Endothelial cell of umbilical vein (primary cell): ENCODE measurements around the gene ARID1B. TPM values are rescaled to one million over a fixed set of nuclear protein-coding genes. Genes with fewer than 3 reads are reported as not detected.
A peak's percentile ranks its signal among the peaks of the same experiment; 100 is the strongest.

Experiments used
- BruUV-seq: library from RNA; stranded (reverse); fragments of 400-500 nt; replicated peaks from 2 replicates; lab custom pipeline; 2021; lab: Mats Ljungman, UMichigan
- CTCF ChIA-PET: fragments of 300-600, 350-600 bp; sonication (Branson Sonifier 250); formaldehyde crosslinking; loops from one replicate; lab custom pipeline; 2021; ENCODE audit warnings: antibody characterized with exemption, inconsistent platforms; lab: Charles Lee
- POLR2A ChIA-PET: fragments of 300-600, 350-600 bp; sonication (Branson Sonifier 250); formaldehyde crosslinking; loops from one replicate; lab custom pipeline; 2021; ENCODE audit warnings: antibody characterized with exemption, inconsistent platforms; lab: Charles Lee
- DNase-seq: peaks from one replicate; pipeline ENCODE4 v3.0.0-alpha.2; 2011; ENCODE audit warnings: low read depth, low spot score
- FAIRE-seq: peaks from 2 replicates; lab custom pipeline; 2011; peaks lifted over from hg19 to GRCh38; lab: Jason Lieb, UNC
- H2AFZ ChIP-seq: 2 replicates; pipeline ENCODE4 v1.6.0; 2012; ENCODE audit warnings: low read depth, low read length, control low read depth, inconsistent platforms
- H3K27ac ChIP-seq: 2 replicates; pipeline ENCODE4 v1.5.1; 2011; ENCODE audit warnings: low read depth, mild to moderate bottlenecking, control low read depth, low read length, moderate library complexity; ENCODE audit not compliant: insufficient read depth
- H3K27me3 ChIP-seq, 2 experiments: 2 replicates each; pipeline versions ENCODE4 v1.6.0 to v1.6.1; 2011; ENCODE audit warnings: low read length in 2 of 2, mixed read lengths in 1 of 2; ENCODE audit not compliant: control insufficient read depth in 2 of 2, insufficient read depth in 2 of 2
- H3K36me3 ChIP-seq, 2 experiments: 2 replicates in 1 of 2; 3 replicates in 1 of 2; pipeline ENCODE4 v1.5.1; 2011; ENCODE audit warnings: low read length in 2 of 2, mild to moderate bottlenecking in 1 of 2, moderate library complexity in 1 of 2; ENCODE audit not compliant: control insufficient read depth in 2 of 2, insufficient read depth in 2 of 2; ENCODE audit errors: extremely low read depth in 1 of 2
- H3K4me1 ChIP-seq: 3 replicates; pipeline ENCODE4 v1.5.1; 2011; ENCODE audit warnings: mild to moderate bottlenecking, low read length; ENCODE audit not compliant: control insufficient read depth, insufficient read depth; ENCODE audit errors: extremely low read depth
- H3K4me2 ChIP-seq: 2 replicates; pipeline ENCODE4 v1.6.1; 2011; ENCODE audit warnings: low read length, control low read depth, mixed read lengths; ENCODE audit not compliant: insufficient read depth
- H3K4me3 ChIP-seq, 3 experiments: fragments of 200-600 bp in 1 of 3; sonication (generic), shearing (Covaris generic) in 1 of 3; replicated peaks in 1 of 3; 2 replicates each; pipeline ENCODE4 v1.5.1; 2011 to 2016; ENCODE audit warnings: control low read depth in 3 of 3, low read length in 3 of 3, mild to moderate bottlenecking in 2 of 3, inconsistent platforms in 1 of 3, low read depth in 1 of 3, moderate library complexity in 1 of 3; ENCODE audit not compliant: insufficient read depth in 1 of 3
- H3K79me2 ChIP-seq: 2 replicates; pipeline ENCODE4 v1.6.0; 2012; ENCODE audit warnings: low read length, inconsistent platforms; ENCODE audit not compliant: control insufficient read depth, insufficient read depth
- H3K9ac ChIP-seq: replicated peaks from 2 replicates; pipeline ENCODE3; 2011; ENCODE audit warnings: low read length, control low read depth; ENCODE audit not compliant: insufficient read depth; ENCODE audit errors: extremely low read depth
- H3K9me1 ChIP-seq: replicated peaks from 3 replicates; pipeline ENCODE4 v1.6.0; 2011; ENCODE audit warnings: mild to moderate bottlenecking, low read length; ENCODE audit not compliant: control insufficient read depth, insufficient read depth; ENCODE audit errors: extremely low read depth
- H3K9me3 ChIP-seq: replicated peaks from 2 replicates; pipeline ENCODE4 v1.5.1; 2012; ENCODE audit warnings: low read length, inconsistent platforms; ENCODE audit not compliant: control insufficient read depth, insufficient read depth
- H4K20me1 ChIP-seq: replicated peaks from 2 replicates; pipeline ENCODE3; 2011; ENCODE audit warnings: mild to moderate bottlenecking, low read length; ENCODE audit not compliant: control insufficient read depth, insufficient read depth; ENCODE audit errors: extremely low read depth
- CTCF ChIP-seq, 2 donors: IDR thresholded peaks; 1 replicate in 1 of 2; 2 replicates in 1 of 2; pipeline ENCODE4 v1.5.1; 2011; ENCODE audit warnings: low read length in 2 of 2, mild to moderate bottlenecking in 2 of 2, moderate library complexity in 2 of 2, control low read depth in 1 of 2, inconsistent platforms in 1 of 2, low read depth in 1 of 2; ENCODE audit not compliant: insufficient read depth in 1 of 2; ENCODE audit errors: extremely low read depth in 1 of 2
- EZH2 ChIP-seq: IDR thresholded peaks from 2 replicates; pipeline ENCODE4 v1.6.1; 2012; ENCODE audit warnings: borderline replicate concordance, low read depth, mild to moderate bottlenecking, moderate library complexity, low read length, inconsistent platforms; ENCODE audit not compliant: severe bottlenecking
- FOS ChIP-seq: IDR thresholded peaks from 2 replicates; pipeline ENCODE4 v1.6.1; 2011; ENCODE audit warnings: mild to moderate bottlenecking, low read length, moderate library complexity, borderline replicate concordance; ENCODE audit not compliant: insufficient read depth
- GATA2 ChIP-seq: IDR thresholded peaks from 2 replicates; pipeline ENCODE4 v1.7.0; 2011; ENCODE audit warnings: low read depth, mild to moderate bottlenecking, moderate library complexity, mixed read lengths, low read length; ENCODE audit not compliant: insufficient read length, insufficient read depth
- JUN ChIP-seq: IDR thresholded peaks from 2 replicates; pipeline ENCODE4 v1.6.1; 2011; ENCODE audit warnings: borderline replicate concordance, low read depth; ENCODE audit not compliant: insufficient read length, insufficient read depth
- MAX ChIP-seq: IDR thresholded peaks from 2 replicates; pipeline ENCODE4 v1.6.1; 2011; ENCODE audit not compliant: insufficient read depth, insufficient read length
- MYC ChIP-seq: IDR thresholded peaks from one replicate; pipeline ENCODE4 v1.6.1; 2011; ENCODE audit warnings: mild to moderate bottlenecking, low read depth, low read length
- POLR2A ChIP-seq: IDR thresholded peaks from 2 replicates; pipeline ENCODE4 v1.6.1; 2012; ENCODE audit warnings: low read depth, mild to moderate bottlenecking, control low read depth, low read length
- POLR2AphosphoS5 ChIP-seq: IDR thresholded peaks from 2 replicates; pipeline ENCODE4 v1.6.1; 2012; ENCODE audit warnings: low read depth, mild to moderate bottlenecking, control low read depth, low read length, moderate library complexity; ENCODE audit not compliant: insufficient read depth
- dilution Hi-C: fragments of 300-500 bp; cut with MboI; formaldehyde crosslinking; loops from one replicate; pipeline ENCODE4 v1.15.0; 2019; ENCODE audit warnings: low sequenced_read_pairs; ENCODE audit not compliant: extremely low pct_ligation_motif_present
- intact Hi-C: fragments of 100-400 bp; cut with micrococcal nuclease; formaldehyde crosslinking; loops from one replicate; pipeline ENCODE4 v1.10.0; 2022
- polyA plus RNA-seq, 4 experiments: library from polyadenylated mRNA; depleted of rRNA in 3 of 4; stranded (reverse) in 3 of 4; unstranded in 1 of 4; fragments of >200 nt; gene quantifications; 2 replicates each; pipeline versions ENCODE4 v1.2.1 to v1.2.3, GENCODE V29; 2011 to 2012; ENCODE audit warnings: missing spikeins in 1 of 4
- total RNA-seq: library from RNA; stranded (reverse); gene quantifications from 2 replicates; pipeline ENCODE4 v1.2.3, GENCODE V29; 2021

The ARID1B gene
- total and polyA plus RNA-seq, 2 donors (not counting 3 experiments of a cell fraction or from before 2014, with no cell fraction given) = 21.8 to 89.5 TPM

GRCh38 chr6:156807795-156808194, 30.6 kb downstream of the ARID1B start:
- Histone ChIP-seq H3K4me3 (no peak overlapping the region), H3K36me3 (no peaks in the 10 kb centered on the region), H3K9me1 (no peaks in the 10 kb centered on the region), H3K27ac (no peak overlapping the region), H3K9me3 (no peaks in the 10 kb centered on the region), H3K79me2 (peaks cover 98% of the 10 kb centered on the region), H3K4me2 (no peak overlapping the region), H4K20me1 (peaks cover 12% of the 10 kb centered on the region), H3K27me3 (no peaks in the 10 kb centered on the region), H3K9ac (no peak overlapping the region), H2AFZ (no peak overlapping the region), H3K4me1 (no peaks in the 10 kb centered on the region)
- FAIRE-seq = no peak
- dilution Hi-C loops (no loop called here), intact Hi-C loops (no loop called here)
- ChIA-PET POLR2A (no interaction called here), CTCF (interaction anchor here (1.5 kb wide), 1 partner anchor 45 kb away, joined by 3 read pairs; no protein-coding TSS in a partner anchor)
- DNase-seq = peak; percentile 13
- TF ChIP-seq FOS (no peak), CTCF (IDR thresholded peaks at IDR 0.05; ENCODE audit: extremely low read depth in 1 of 2, insufficient read depth in 1 of 2, low read depth in 1 of 2, low read length in 2 of 2) (no peak), GATA2 (no peak), POLR2A (no peak), JUN (no peak), EZH2 (no peak), MAX (no peak), MYC (no peak), POLR2AphosphoS5 (no peak)
- no TSS peak for BruUV-seq
